IMR-90 (cell line): ENCODE results near the gene SCGB1C2. TPM values are rescaled to one million over a fixed set of nuclear protein-coding genes. Genes with fewer than 3 reads are reported as not detected.

Experiments used
- ATAC-seq: fragments of 200-7000 bp; cut with Tn5 transposase; 2 replicates; pipeline ENCODE4 v1.9.1; 2020; ENCODE audit warnings: low read depth, mild to moderate bottlenecking, moderate library complexity
- BruUV-seq: library from RNA; stranded (reverse); fragments of 400-500 nt; replicated peaks from 2 replicates; lab custom pipeline; 2021; lab: Mats Ljungman, UMichigan
- CTCF ChIA-PET: fragments of 300-600 bp; formaldehyde crosslinking; extraction: SDS; loops from one replicate; lab custom pipeline; 2021; ENCODE audit warnings: antibody characterized with exemption; lab: Yijun Ruan, JAX
- POLR2A ChIA-PET: fragments of 300-600 bp; sonication (Branson Sonifier 250); formaldehyde crosslinking; loops from one replicate; lab custom pipeline; 2022; ENCODE audit warnings: antibody characterized with exemption; ENCODE audit not compliant: unreplicated experiment; lab: Charles Lee
- DNase-seq: peaks from one replicate; pipeline ENCODE4 v3.0.0; 2013
- H2AFZ ChIP-seq: replicated peaks from 2 replicates; pipeline ENCODE3; 2013; ENCODE audit warnings: low read length, mild to moderate bottlenecking; ENCODE audit not compliant: poor library complexity
- H2AK5ac ChIP-seq: 2 replicates; pipeline ENCODE4 v1.6.1; 2013; ENCODE audit warnings: low read depth, low read length, inconsistent platforms
- H2AK9ac ChIP-seq: replicated peaks from 2 replicates; pipeline ENCODE3; 2013; ENCODE audit warnings: mild to moderate bottlenecking, low read depth, low read length, moderate library complexity; ENCODE audit not compliant: poor library complexity
- H2BK120ac ChIP-seq: 2 replicates; pipeline ENCODE4 v1.6.1; 2013; ENCODE audit warnings: low read depth, low read length, inconsistent platforms
- H2BK15ac ChIP-seq: 3 replicates; pipeline ENCODE4 v1.6.1; 2013; ENCODE audit warnings: low read depth, low read length, inconsistent platforms
- H2BK20ac ChIP-seq: 2 replicates; pipeline ENCODE4 v1.6.1; 2013; ENCODE audit warnings: low read depth, mild to moderate bottlenecking, inconsistent platforms, low read length, moderate library complexity
- H2BK5ac ChIP-seq: 2 replicates; pipeline ENCODE4 v1.6.1; 2013; ENCODE audit warnings: mild to moderate bottlenecking, low read depth, low read length, inconsistent platforms; ENCODE audit not compliant: poor library complexity, severe bottlenecking
- H3K14ac ChIP-seq: replicated peaks from 2 replicates; pipeline ENCODE4 v1.6.1; 2013; ENCODE audit warnings: low read depth, low read length, inconsistent platforms
- H3K18ac ChIP-seq: 2 replicates; pipeline ENCODE4 v1.6.1; 2013; ENCODE audit warnings: low read depth, low read length, control low read depth
- H3K23ac ChIP-seq: 2 replicates; pipeline ENCODE4 v1.6.1; 2013; ENCODE audit warnings: low read depth, low read length, inconsistent platforms
- H3K27ac ChIP-seq: 2 replicates; pipeline ENCODE4 v1.5.1; 2013; ENCODE audit warnings: mild to moderate bottlenecking, control low read depth, low read length; ENCODE audit not compliant: insufficient read depth
- H3K27me3 ChIP-seq: 2 replicates; pipeline ENCODE4 v1.6.1; 2013; ENCODE audit warnings: low read length; ENCODE audit not compliant: control insufficient read depth, insufficient read depth
- H3K36me3 ChIP-seq: 2 replicates; pipeline ENCODE4 v1.6.1; 2013; ENCODE audit warnings: low read length, mixed read lengths; ENCODE audit not compliant: control insufficient read depth, insufficient read depth
- H3K4ac ChIP-seq: 2 replicates; pipeline ENCODE4 v1.6.1; 2013; ENCODE audit warnings: low read depth, low read length, inconsistent platforms
- H3K4me1 ChIP-seq: 2 replicates; pipeline ENCODE4 v1.6.1; 2013; ENCODE audit warnings: low read length, mixed read lengths; ENCODE audit not compliant: control insufficient read depth, insufficient read depth
- H3K4me2 ChIP-seq: 2 replicates; pipeline ENCODE4 v1.6.1; 2013; ENCODE audit warnings: low read depth, mild to moderate bottlenecking, control low read depth, low read length, moderate library complexity
- H3K4me3 ChIP-seq: 2 replicates; pipeline ENCODE4 v1.5.1; 2013; ENCODE audit warnings: low read depth, mild to moderate bottlenecking, control low read depth, low read length, moderate library complexity; ENCODE audit not compliant: insufficient read depth
- H3K56ac ChIP-seq: 2 replicates; pipeline ENCODE4 v1.6.1; 2013; ENCODE audit warnings: low read length, inconsistent platforms; ENCODE audit not compliant: insufficient read depth; ENCODE audit errors: extremely low read depth
- H3K79me1 ChIP-seq, 2 experiments: 2 replicates each; pipeline ENCODE4 v1.6.1; 2013; ENCODE audit warnings: low read length in 2 of 2, inconsistent platforms in 1 of 2, low read depth in 1 of 2
- H3K9ac ChIP-seq: 2 replicates; pipeline ENCODE4 v1.6.1; 2013; ENCODE audit warnings: low read depth, low read length, control low read depth
- H3K9me1 ChIP-seq: 2 replicates; pipeline ENCODE4 v1.6.1; 2013; ENCODE audit warnings: low read length, inconsistent platforms; ENCODE audit not compliant: insufficient read depth
- H3K9me3 ChIP-seq: 2 replicates; pipeline ENCODE4 v1.6.1; 2013; ENCODE audit warnings: low read length; ENCODE audit not compliant: control insufficient read depth, insufficient read depth
- H4K20me1 ChIP-seq: 2 replicates; pipeline ENCODE4 v1.6.1; 2013; ENCODE audit warnings: low read length, inconsistent platforms; ENCODE audit not compliant: insufficient read depth
- H4K5ac ChIP-seq: 2 replicates; pipeline ENCODE4 v1.6.1; 2013; ENCODE audit warnings: mild to moderate bottlenecking, low read depth, low read length, control low read depth
- H4K8ac ChIP-seq, 2 experiments: 2 replicates each; pipeline ENCODE4 v1.6.1; 2013; ENCODE audit warnings: low read depth in 2 of 2, low read length in 2 of 2, control low read depth in 1 of 2, inconsistent platforms in 1 of 2
- H4K91ac ChIP-seq: 2 replicates; pipeline ENCODE4 v1.6.1; 2013; ENCODE audit warnings: low read depth, low read length, inconsistent platforms; ENCODE audit not compliant: insufficient read depth
- FOS ChIP-seq: fragments of 150-350 bp; IDR thresholded peaks from 2 replicates; pipeline ENCODE4 v1.6.1; 2016; ENCODE audit warnings: low read depth, low read length
- MAFK ChIP-seq: IDR thresholded peaks from 2 replicates; pipeline ENCODE4 v1.6.1; 2012; ENCODE audit warnings: low read depth, low read length, improper control_type of control experiment
- MAZ ChIP-seq: IDR thresholded peaks from 2 replicates; pipeline ENCODE4 v1.6.1; 2012; ENCODE audit warnings: low read depth, mild to moderate bottlenecking, low read length, improper control_type of control experiment, moderate library complexity, borderline replicate concordance
- MXI1 ChIP-seq: IDR thresholded peaks from 2 replicates; pipeline ENCODE4 v1.6.1; 2012; ENCODE audit warnings: low read depth, mild to moderate bottlenecking, low read length, moderate library complexity, borderline replicate concordance
- RAD21 ChIP-seq: IDR thresholded peaks from 2 replicates; pipeline ENCODE4 v1.6.1; 2012; ENCODE audit warnings: low read length, improper control_type of control experiment
- RCOR1 ChIP-seq: IDR thresholded peaks from 2 replicates; pipeline ENCODE4 v1.6.1; 2012; ENCODE audit warnings: mild to moderate bottlenecking, low read length, improper control_type of control experiment; ENCODE audit not compliant: insufficient replicate concordance
- SMC3 ChIP-seq: fragments of 150-350 bp; IDR thresholded peaks from 2 replicates; pipeline ENCODE4 v1.6.1; 2016; ENCODE audit warnings: low read depth, mild to moderate bottlenecking, antibody characterized with exemption, low read length, moderate library complexity
- USF2 ChIP-seq: fragments of 150-350 bp; IDR thresholded peaks from 2 replicates; pipeline ENCODE4 v1.6.1; 2017; ENCODE audit warnings: mild to moderate bottlenecking, antibody characterized with exemption, low read length, low read depth
- WGBS, 2 experiments: methylation state at CpG; one replicate each; pipeline versions ENCODE4 v1.1.5 to v1.1.7; 2013; ENCODE audit warnings: missing lambda C conversion rate in 2 of 2; ENCODE audit not compliant: insufficient read length in 1 of 2; ENCODE audit errors: extremely low coverage in 2 of 2; 5-methylcytosine and 5-hydroxymethylcytosine counted together
- dilution Hi-C: fragments of 300-500 bp; cut with HindIII; formaldehyde crosslinking; loops from one replicate; pipeline ENCODE4 v1.14.3; 2018; ENCODE audit warnings: low sequenced_read_pairs; ENCODE audit not compliant: unreplicated experiment
- in situ Hi-C: fragments of 300-500 bp; cut with MboI; formaldehyde crosslinking; loops from 3 replicates; pipeline ENCODE4 v1.14.3; 2019; ENCODE audit warnings: low sequenced_read_pairs, inconsistent platforms, mixed read lengths
- intact Hi-C: fragments of 100-400 bp; cut with micrococcal nuclease; formaldehyde crosslinking; loops from 2 replicates; pipeline ENCODE4 v1.10.0; 2022
- polyA plus RNA-seq, 3 experiments: library from polyadenylated mRNA; depleted of rRNA; stranded (reverse); fragments of >200 nt; gene quantifications; 2 replicates each; pipeline ENCODE4 v1.2.3, GENCODE V29; 2012; ENCODE audit warnings: low replicate concordance in 1 of 3
- total RNA-seq: library from RNA; depleted of rRNA; stranded (reverse); fragments of >200 nt; gene quantifications from 2 replicates; pipeline ENCODE4 v1.2.3, GENCODE V29; 2012
- TF ChIP-seq, protein P1 (sequence below): conservative IDR thresholded peaks from 2 replicates; pipeline ENCODE4 v1.5.1; 2012; ENCODE audit warnings: mild to moderate bottlenecking, low read depth, low read length, improper control_type of control experiment

Gene SCGB1C2
- total and polyA plus RNA-seq, 2 of the 4 experiments (the other 2 are of a cell fraction), result not detected

DNA sequence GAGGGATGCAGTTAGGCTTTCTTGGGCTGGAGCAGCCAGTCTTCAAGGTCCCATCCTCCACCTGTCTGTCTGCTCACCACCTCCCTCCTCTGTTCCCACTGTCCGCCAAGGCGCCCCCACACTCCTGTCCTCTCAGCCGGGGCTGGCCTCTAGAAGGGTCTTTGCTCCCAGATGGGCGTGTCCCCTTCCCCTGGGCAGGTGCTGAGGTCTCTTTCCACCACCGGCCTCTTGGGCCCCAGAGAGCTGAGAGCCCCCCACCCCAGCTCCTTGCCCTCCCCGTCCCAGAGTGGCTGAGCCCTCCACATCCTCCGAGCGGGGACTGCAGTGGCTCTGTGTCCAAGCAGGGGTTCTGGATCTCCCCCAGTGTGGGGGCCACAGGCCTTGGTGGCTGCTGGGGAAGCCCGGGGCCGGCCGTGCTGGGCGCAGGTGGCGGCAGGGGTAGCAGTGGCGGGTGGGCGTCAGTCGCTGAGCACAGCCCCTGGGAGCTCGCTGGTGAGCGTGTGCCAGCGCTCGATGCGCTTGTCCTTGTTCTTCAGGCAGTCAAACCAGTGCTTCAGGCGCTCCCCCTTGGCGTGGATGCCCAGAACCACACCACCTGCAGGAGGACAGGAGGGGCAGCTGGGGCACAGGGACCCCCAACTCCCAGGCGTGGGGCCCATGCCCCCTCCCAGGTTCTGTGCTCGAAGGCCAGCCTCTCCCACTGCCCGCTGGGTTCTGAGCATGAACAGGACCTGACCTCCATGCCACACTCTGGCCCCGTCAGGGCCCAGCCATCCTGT lies 9.8 kb downstream of the SCGB1C2 start:
- POLR2A ChIA-PET, result no interaction called here
- dilution Hi-C loops, result no loop called here
- Histone ChIP-seq H3K18ac (no peak overlapping the region), H4K91ac (no peak overlapping the region), H3K9ac (no peak overlapping the region), H2BK20ac (no peak overlapping the region), H3K14ac (no peak overlapping the region), H2AK5ac (no peak overlapping the region), H3K79me1 (no peaks in the 10 kb centered on the region), H2AK9ac (no peak overlapping the region), H3K4ac (no peak overlapping the region), H4K20me1 (no peaks in the 10 kb centered on the region), H3K27me3 (peaks cover 12% of the 10 kb centered on the region), H2BK120ac (no peak overlapping the region), H3K23ac (no peak overlapping the region), H3K9me3 (no peaks in the 10 kb centered on the region), H3K36me3 (no peaks in the 10 kb centered on the region), H3K4me3 (no peak overlapping the region), H2AFZ (no peak overlapping the region), H3K4me1 (no peaks in the 10 kb centered on the region), H3K56ac (no peak overlapping the region), H2BK5ac (no peak overlapping the region), H4K5ac (no peak overlapping the region), H2BK15ac (no peak overlapping the region), H3K4me2 (no peak overlapping the region), H3K9me1 (no peaks in the 10 kb centered on the region), H4K8ac (no peak overlapping the region), H3K27ac (no peak overlapping the region)
- intact Hi-C loops, result no loop called here
- TF ChIP-seq FOS (no peak), MXI1 (no peak), USF2 (no peak), MAZ (no peak), RAD21 (no peak), RCOR1 (no peak), SMC3 (no peak), MAFK (no peak)
- TF ChIP-seq, protein P1, sequence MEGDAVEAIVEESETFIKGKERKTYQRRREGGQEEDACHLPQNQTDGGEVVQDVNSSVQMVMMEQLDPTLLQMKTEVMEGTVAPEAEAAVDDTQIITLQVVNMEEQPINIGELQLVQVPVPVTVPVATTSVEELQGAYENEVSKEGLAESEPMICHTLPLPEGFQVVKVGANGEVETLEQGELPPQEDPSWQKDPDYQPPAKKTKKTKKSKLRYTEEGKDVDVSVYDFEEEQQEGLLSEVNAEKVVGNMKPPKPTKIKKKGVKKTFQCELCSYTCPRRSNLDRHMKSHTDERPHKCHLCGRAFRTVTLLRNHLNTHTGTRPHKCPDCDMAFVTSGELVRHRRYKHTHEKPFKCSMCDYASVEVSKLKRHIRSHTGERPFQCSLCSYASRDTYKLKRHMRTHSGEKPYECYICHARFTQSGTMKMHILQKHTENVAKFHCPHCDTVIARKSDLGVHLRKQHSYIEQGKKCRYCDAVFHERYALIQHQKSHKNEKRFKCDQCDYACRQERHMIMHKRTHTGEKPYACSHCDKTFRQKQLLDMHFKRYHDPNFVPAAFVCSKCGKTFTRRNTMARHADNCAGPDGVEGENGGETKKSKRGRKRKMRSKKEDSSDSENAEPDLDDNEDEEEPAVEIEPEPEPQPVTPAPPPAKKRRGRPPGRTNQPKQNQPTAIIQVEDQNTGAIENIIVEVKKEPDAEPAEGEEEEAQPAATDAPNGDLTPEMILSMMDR, result no peak
- CTCF ChIA-PET, result no interaction called here
- DNase-seq, result no peak
- no peak for ATAC-seq
- in situ Hi-C loops, result no loop called here
- BruUV-seq, result no TSS peak
- 42% methylated on average over 2 of the region's 27 CpGs; no CpG with 5 or more reads in 1 of the 2 experiments for WGBS, 2 experiments
